Measurements from ENCODE around the gene HFE. TPM values are rescaled to one million over a fixed set of nuclear protein-coding genes. Genes with fewer than 3 reads are reported as not detected.

HFE gene
- total and polyA plus RNA-seq, 4 donors, result 6.3 to 12.7 (median 8.2) TPM

DNA sequence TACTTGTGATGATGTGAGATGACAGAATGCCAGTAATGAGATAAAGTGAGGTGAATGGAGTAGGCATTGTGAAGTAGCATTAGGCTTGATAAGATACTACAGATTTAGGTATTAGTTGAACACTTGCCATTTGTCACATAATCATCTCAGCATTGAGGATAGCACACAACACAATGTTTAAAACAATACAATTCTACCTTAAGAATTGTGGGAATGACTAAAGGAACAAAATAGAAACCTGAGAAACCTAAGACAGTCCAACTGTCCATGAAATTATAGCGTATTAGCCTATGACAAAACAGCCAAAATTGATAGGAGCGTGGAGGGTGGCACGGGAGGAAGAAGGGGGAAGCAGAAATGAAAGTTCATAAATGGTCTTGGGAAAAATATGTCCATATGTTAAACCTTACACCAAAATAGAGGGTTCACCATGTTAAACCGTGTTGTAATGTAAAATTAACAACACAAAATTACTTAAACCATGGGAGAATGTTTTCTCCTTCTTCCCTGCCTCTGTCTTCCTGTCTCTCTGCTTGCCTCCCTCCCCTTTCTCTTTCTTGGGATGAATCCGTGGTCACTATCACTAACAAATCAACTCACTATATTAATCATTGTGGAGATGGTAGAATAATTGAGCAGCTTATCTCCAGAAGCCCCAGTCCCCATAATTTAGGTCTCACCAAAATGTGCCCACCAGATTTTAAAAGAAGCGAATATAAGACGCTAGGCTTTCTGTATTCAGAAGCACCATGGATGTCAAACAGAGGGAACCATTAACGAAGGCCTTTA is 33.0 kb upstream of the HFE start:
- TF ChIP-seq JUND (IDR thresholded peaks at IDR 0.05), result no peak
- no peak for TF ChIP-seq HNF4G (IDR thresholded peaks at IDR 0.05)
- no peak for TF ChIP-seq FOXA1 (IDR thresholded peaks at IDR 0.05)
- TF ChIP-seq, protein P1, sequence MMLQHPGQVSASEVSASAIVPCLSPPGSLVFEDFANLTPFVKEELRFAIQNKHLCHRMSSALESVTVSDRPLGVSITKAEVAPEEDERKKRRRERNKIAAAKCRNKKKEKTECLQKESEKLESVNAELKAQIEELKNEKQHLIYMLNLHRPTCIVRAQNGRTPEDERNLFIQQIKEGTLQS (IDR thresholded peaks at IDR 0.05), result no peak
- TF ChIP-seq, protein P2, sequence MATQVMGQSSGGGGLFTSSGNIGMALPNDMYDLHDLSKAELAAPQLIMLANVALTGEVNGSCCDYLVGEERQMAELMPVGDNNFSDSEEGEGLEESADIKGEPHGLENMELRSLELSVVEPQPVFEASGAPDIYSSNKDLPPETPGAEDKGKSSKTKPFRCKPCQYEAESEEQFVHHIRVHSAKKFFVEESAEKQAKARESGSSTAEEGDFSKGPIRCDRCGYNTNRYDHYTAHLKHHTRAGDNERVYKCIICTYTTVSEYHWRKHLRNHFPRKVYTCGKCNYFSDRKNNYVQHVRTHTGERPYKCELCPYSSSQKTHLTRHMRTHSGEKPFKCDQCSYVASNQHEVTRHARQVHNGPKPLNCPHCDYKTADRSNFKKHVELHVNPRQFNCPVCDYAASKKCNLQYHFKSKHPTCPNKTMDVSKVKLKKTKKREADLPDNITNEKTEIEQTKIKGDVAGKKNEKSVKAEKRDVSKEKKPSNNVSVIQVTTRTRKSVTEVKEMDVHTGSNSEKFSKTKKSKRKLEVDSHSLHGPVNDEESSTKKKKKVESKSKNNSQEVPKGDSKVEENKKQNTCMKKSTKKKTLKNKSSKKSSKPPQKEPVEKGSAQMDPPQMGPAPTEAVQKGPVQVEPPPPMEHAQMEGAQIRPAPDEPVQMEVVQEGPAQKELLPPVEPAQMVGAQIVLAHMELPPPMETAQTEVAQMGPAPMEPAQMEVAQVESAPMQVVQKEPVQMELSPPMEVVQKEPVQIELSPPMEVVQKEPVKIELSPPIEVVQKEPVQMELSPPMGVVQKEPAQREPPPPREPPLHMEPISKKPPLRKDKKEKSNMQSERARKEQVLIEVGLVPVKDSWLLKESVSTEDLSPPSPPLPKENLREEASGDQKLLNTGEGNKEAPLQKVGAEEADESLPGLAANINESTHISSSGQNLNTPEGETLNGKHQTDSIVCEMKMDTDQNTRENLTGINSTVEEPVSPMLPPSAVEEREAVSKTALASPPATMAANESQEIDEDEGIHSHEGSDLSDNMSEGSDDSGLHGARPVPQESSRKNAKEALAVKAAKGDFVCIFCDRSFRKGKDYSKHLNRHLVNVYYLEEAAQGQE (IDR thresholded peaks at IDR 0.05), result no peak
- no peak for TF ChIP-seq EGR1 (IDR thresholded peaks at IDR 0.05; ENCODE audit: low read depth in 2 of 2)
- no peak for TF ChIP-seq YY1 (IDR thresholded peaks at IDR 0.05)
- no peak for TF ChIP-seq HNF4A (conservative IDR thresholded peaks at IDR 0.05)
- TF ChIP-seq FOXA2 (IDR thresholded peaks at IDR 0.05), result no peak
- TF ChIP-seq NR2F2 (IDR thresholded peaks at IDR 0.05), result no peak
- no peak for TF ChIP-seq GABPA (IDR thresholded peaks at IDR 0.05 in 1 of 2, conservative IDR thresholded peaks at IDR 0.05 in 1 of 2)
- no peak for TF ChIP-seq SP1 (IDR thresholded peaks at IDR 0.05)
- TF ChIP-seq, protein P3, sequence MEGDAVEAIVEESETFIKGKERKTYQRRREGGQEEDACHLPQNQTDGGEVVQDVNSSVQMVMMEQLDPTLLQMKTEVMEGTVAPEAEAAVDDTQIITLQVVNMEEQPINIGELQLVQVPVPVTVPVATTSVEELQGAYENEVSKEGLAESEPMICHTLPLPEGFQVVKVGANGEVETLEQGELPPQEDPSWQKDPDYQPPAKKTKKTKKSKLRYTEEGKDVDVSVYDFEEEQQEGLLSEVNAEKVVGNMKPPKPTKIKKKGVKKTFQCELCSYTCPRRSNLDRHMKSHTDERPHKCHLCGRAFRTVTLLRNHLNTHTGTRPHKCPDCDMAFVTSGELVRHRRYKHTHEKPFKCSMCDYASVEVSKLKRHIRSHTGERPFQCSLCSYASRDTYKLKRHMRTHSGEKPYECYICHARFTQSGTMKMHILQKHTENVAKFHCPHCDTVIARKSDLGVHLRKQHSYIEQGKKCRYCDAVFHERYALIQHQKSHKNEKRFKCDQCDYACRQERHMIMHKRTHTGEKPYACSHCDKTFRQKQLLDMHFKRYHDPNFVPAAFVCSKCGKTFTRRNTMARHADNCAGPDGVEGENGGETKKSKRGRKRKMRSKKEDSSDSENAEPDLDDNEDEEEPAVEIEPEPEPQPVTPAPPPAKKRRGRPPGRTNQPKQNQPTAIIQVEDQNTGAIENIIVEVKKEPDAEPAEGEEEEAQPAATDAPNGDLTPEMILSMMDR (IDR thresholded peaks at IDR 0.05; ENCODE audit: low read depth, low read length, missing input control), result no peak
- TF ChIP-seq RAD21 (IDR thresholded peaks at IDR 0.05), result no peak
- TF ChIP-seq, protein P4, sequence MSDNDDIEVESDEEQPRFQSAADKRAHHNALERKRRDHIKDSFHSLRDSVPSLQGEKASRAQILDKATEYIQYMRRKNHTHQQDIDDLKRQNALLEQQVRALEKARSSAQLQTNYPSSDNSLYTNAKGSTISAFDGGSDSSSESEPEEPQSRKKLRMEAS (IDR thresholded peaks at IDR 0.05), result no peak
- TF ChIP-seq TAF1 (conservative IDR thresholded peaks at IDR 0.05), result no peak
- peaks cover 2 to 16% (median 6%) of the 10 kb centered on the region in 4 donors for H3K4me1 ChIP-seq (ENCODE audit: control insufficient read depth in 4 of 4, insufficient read depth in 4 of 4, low read length in 3 of 4)
- no peaks in the 10 kb centered on the region for H3K9me3 ChIP-seq (ENCODE audit: control insufficient read depth in 4 of 4, low read length in 3 of 4)
- no peaks in the 10 kb centered on the region for H3K27me3 ChIP-seq (ENCODE audit: control insufficient read depth in 4 of 4, insufficient read depth in 4 of 4, low read length in 3 of 4)
- H3K36me3 ChIP-seq (ENCODE audit: control insufficient read depth in 4 of 4, insufficient read depth in 3 of 4, low read depth in 1 of 4, low read length in 3 of 4), result no peaks in the 10 kb centered on the region
- H3K9ac ChIP-seq (ENCODE audit: low read depth in 1 of 2, low read length in 2 of 2), result peak overlapping the region; percentile 75 to 100
- DNase-seq (ENCODE audit: low spot score), result no peak
- WGBS, result 30% methylated on average over 8 of the region's 8 CpGs
- peak overlapping the region; percentile 92 to 95 for H3K27ac ChIP-seq (ENCODE audit: low read depth in 1 of 2, low read length in 2 of 2)
- H3K4me3 ChIP-seq (ENCODE audit: low read depth in 1 of 3, low read length in 3 of 3), result peak overlapping the region; percentile 66 to 97 (median 94)
